Cardiac muscle cell (in vitro differentiated cells and primary cell): ENCODE results near the gene SH2D6. TPM values are rescaled to one million over a fixed set of nuclear protein-coding genes. Genes with fewer than 3 reads are reported as not detected.

Experiments used
- DNase-seq, 2 donors: peaks; one replicate each; pipeline versions ENCODE4 v3.0.0 to v3.0.0-alpha.2; 2010 to 2017; ENCODE audit warnings: low read depth in 1 of 2, low spot score in 1 of 2
- H3K27ac ChIP-seq: fragments of 200-600 bp; sonication (generic); 2 replicates; pipeline ENCODE4 v1.5.1; 2016
- H3K27me3 ChIP-seq: fragments of 200-600 bp; sonication (generic); 2 replicates; pipeline ENCODE4 v1.6.0; 2016; ENCODE audit warnings: control low read depth
- H3K36me3 ChIP-seq: fragments of 200-600 bp; sonication (generic); 2 replicates; pipeline ENCODE4 v1.5.1; 2016; ENCODE audit warnings: control low read depth
- H3K4me1 ChIP-seq: fragments of 200-600 bp; sonication (generic); 2 replicates; pipeline ENCODE4 v1.8.1; 2017; ENCODE audit warnings: low read depth, mild to moderate bottlenecking, mixed run types
- H3K4me3 ChIP-seq: fragments of 200-600 bp; sonication (generic); 2 replicates; pipeline ENCODE4 v1.5.1; 2016; ENCODE audit warnings: mild to moderate bottlenecking
- H3K9me3 ChIP-seq: fragments of 200-600 bp; sonication (generic); 2 replicates; pipeline ENCODE4 v1.5.1; 2017; ENCODE audit warnings: low read depth, mild to moderate bottlenecking, control low read depth
- polyA plus RNA-seq: library from polyadenylated mRNA; unstranded; fragments of >200 nt; fragmentation: Nextera tagmentation; extraction: Ambion mirVana; gene quantifications from 2 replicates; pipeline ENCODE4 v1.2.1, GENCODE V29; 2016
- total RNA-seq: library from RNA; depleted of rRNA; stranded (reverse); fragments of >200 nt; gene quantifications from 2 replicates; pipeline ENCODE4 v1.2.3, GENCODE V29; 2016
- TF ChIP-seq, protein P1 (sequence below): IDR thresholded peaks from 2 replicates; pipeline ENCODE4 v1.5.1; 2012; ENCODE audit warnings: low read depth, mild to moderate bottlenecking, low read length

Gene SH2D6
- total and polyA plus RNA-seq, 2 experiments from 2014 or later: not detected

- no peak for DNase-seq
- Histone ChIP-seq H3K4me1 (no peaks in the 10 kb centered on the region), H3K27ac (no peak overlapping the region), H3K36me3 (no peaks in the 10 kb centered on the region), H3K9me3 (no peaks in the 10 kb centered on the region), H3K4me3 (no peak overlapping the region), H3K27me3 (no peaks in the 10 kb centered on the region)
- TF ChIP-seq, protein P1, sequence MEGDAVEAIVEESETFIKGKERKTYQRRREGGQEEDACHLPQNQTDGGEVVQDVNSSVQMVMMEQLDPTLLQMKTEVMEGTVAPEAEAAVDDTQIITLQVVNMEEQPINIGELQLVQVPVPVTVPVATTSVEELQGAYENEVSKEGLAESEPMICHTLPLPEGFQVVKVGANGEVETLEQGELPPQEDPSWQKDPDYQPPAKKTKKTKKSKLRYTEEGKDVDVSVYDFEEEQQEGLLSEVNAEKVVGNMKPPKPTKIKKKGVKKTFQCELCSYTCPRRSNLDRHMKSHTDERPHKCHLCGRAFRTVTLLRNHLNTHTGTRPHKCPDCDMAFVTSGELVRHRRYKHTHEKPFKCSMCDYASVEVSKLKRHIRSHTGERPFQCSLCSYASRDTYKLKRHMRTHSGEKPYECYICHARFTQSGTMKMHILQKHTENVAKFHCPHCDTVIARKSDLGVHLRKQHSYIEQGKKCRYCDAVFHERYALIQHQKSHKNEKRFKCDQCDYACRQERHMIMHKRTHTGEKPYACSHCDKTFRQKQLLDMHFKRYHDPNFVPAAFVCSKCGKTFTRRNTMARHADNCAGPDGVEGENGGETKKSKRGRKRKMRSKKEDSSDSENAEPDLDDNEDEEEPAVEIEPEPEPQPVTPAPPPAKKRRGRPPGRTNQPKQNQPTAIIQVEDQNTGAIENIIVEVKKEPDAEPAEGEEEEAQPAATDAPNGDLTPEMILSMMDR: no peak
These were observed 23.5 kb upstream of the SH2D6 start for GRCh38 chr2:85394976-85395375.

DNA sequence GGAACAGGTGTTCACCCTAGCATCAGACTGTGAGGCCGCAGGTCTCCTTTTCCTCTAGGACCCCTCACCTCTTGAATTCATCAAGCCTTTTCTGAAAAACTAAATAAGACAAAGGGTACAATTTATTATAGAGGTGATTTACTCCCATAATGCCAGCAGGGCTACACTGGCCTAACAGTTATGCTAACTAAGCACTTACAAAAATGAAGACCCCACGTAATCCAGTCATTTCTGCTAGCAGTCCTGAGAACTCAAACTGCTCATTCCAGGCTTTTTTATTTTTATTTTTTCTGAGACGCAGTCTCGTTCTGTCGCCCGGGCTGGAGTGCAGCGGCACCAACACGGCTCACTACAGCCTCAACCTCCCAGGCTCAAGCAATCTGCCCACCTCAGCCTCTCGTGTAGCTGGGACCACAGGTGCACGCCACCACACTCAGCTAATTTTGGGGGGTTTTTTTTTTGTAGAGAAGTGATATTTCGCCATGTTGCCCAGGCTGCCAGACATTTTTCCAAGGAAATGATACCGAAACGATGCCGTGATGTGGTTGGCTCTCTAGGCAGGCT is 22.5 kb upstream of the SH2D6 start:
- Histone ChIP-seq H3K27me3 (no peaks in the 10 kb centered on the region), H3K4me1 (no peaks in the 10 kb centered on the region), H3K9me3 (no peaks in the 10 kb centered on the region), H3K27ac (no peak overlapping the region), H3K4me3 (no peak overlapping the region), H3K36me3 (no peaks in the 10 kb centered on the region)
- DNase-seq: no peak
- TF ChIP-seq, protein P1: no peak

DNA sequence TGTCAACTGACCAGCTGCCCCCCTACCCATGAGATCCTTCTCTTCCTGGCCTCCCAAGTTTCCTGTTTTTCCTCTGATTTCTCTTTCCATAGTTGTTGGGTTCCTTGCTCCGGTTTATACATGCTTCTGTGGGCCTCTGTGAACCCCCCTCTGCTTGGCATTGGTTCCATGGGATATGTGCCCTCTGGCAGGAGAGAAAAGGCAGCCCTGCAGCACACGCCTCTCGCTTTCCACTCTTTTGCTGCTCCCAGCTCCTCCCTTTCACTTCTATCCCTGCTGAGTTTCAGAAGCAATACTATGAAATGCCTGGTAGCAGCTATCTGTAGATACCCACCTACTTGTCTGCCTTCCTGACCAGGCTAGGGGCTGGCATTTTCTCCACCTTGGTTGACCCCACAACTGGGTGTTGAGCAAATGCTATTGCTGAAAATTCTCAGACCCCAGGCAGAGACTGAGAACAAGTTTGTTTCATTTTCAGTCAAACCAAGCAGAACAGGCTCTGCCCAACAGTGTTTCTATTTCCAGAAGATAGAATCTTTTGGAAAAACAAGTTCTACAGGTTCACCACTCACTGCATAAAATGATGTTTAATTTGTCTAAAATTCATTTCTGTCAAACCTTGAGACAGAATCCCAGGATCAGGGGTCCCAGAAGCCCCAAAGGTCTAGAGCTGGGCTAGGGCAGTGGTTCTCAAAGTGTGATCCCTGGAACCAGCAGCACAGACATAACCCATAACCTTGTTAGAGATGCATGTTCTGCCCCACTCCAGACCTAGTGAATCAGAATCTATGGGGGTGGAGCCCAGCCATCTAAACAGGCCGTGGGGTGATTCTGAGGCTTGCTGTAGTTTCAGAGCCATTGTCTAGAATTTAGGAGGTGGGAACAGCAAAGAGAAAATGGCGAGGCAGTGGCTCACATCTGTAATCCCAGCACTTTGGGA is 21.7 kb upstream of the SH2D6 start:
- DNase-seq: no peak
- Histone ChIP-seq H3K4me3 (no peak overlapping the region), H3K9me3 (no peaks in the 10 kb centered on the region), H3K36me3 (no peaks in the 10 kb centered on the region), H3K4me1 (no peaks in the 10 kb centered on the region), H3K27ac (no peak overlapping the region), H3K27me3 (no peaks in the 10 kb centered on the region)
- TF ChIP-seq, protein P1: no peak

- no peaks in the 10 kb centered on the region for H3K27me3 ChIP-seq
- H3K36me3 ChIP-seq: no peaks in the 10 kb centered on the region
- TF ChIP-seq, protein P1: no peak
- no peak for DNase-seq
- no peaks in the 10 kb centered on the region for H3K9me3 ChIP-seq
- H3K4me3 ChIP-seq: no peak overlapping the region
- H3K27ac ChIP-seq: no peak overlapping the region
- H3K4me1 ChIP-seq: no peaks in the 10 kb centered on the region
These were observed 20.6 kb upstream of the SH2D6 start for GRCh38 chr2:85397925-85398331.

DNA sequence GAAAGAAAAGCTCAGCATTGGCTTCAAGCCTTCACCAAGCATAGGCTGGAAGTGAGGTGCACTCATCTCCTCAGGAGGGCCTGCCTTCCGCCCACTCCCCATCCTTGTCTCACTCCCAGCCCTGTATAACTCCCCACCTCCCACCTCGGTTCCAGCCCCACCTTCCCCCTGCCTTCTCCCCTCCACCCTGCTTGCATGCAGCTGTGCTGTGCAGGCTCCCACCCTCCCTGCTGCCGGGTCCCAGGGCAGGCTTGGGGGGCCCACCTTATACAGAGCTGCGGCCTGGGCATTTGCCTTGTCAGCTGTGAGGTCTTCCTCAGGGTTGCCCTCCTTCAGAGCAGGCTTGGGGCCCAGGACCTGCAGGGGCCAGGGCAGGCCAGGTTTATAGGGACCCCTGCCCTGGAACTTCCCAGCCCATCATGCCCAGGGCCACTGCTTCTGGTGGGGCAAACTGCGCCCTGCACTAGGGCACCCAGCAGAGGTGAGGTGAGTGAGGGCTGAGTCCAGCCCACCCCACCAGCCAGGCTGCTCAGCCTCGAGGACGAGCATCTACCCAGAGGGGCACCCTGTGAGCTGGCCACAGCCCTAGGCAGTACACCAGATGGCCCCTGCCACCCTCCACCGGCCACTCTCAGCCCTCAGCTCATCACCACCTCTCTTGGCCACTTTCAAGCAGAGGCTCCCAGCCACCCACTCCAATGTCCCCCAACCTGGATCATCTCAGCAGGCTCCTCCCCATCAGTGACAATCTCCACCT is 19.9 kb upstream of the SH2D6 start:
- no peaks in the 10 kb centered on the region for H3K36me3 ChIP-seq
- no peaks in the 10 kb centered on the region for H3K4me1 ChIP-seq
- H3K27ac ChIP-seq: no peak overlapping the region
- no peak for DNase-seq
- TF ChIP-seq, protein P1: no peak
- H3K4me3 ChIP-seq: no peak overlapping the region
- H3K9me3 ChIP-seq: no peaks in the 10 kb centered on the region
- H3K27me3 ChIP-seq: no peaks in the 10 kb centered on the region
